Stimulated activated CD8-positive, alpha-beta memory T cell treated with anti-CD3 and anti-CD28 coated beads, Interleukin-2, amount 100 ng/mL, for 1 hour (primary cell): ENCODE data around the gene MYCL.
A peak's percentile ranks its signal among the peaks of the same experiment; 100 is the strongest.

ENCODE experiments used
- DNase-seq, 2 donors: peaks; one replicate each; pipeline ENCODE4 v3.0.0-alpha.2; 2020; ENCODE audit warnings: low read depth in 2 of 2

MYCL gene

DNA sequence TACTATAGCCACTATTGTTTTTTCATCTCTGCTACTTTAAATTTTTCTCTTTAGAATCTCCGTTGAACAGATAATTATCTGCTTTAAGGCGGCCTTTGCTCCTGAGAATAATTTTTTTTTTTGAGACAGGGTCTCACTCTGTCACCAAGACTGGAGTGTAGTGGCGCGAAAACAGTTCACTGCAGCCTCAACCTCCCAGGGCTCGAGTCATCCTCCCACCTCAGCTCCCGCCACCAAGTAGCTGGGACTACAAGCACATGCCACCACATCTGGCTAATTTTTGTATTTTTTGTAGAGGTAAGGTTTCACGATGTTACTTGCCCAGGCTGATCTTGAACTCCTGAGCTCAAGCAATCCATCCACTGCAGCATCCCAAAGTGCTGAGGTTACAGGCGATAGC lies 47.0 kb downstream of the MYCL start:
- no peak for DNase-seq

DNA sequence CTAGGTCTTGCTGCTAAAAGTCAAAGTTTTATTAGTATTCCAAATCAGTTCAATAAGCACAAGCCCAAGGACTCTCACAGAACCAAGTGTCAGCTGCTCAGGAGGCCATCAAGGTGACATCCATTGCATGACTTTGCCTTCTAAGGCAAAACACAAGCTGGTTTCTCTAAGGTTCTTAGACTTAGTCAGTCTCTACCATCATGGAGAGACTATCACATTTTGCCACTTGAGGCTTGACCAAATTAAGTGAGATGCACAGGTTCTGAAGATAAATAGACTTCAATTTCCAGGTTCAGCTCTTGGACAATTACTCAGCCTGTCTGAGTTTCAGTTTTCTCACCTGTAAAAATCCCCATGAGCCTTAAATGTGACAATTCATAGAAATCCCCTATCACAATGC lies 47.4 kb downstream of the MYCL start:
- no peak for DNase-seq

DNA sequence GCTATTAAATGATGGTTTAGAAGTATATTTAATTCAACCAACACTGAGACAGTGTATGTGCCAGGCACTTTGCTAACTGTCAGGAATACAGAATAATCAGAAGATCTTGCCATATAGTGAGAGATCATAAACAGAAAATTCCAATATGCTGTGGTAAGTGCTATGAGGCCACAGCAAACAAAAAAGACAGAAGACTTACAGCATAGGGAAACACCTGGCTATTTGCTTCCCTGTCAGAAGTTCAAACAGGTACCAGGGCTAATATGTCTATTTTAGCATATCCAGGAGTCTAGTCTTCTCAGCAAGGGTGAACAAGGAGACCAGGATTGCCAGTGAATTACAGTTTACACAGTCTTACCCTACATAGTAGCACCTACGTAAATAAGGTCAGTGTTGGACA lies 48.8 kb downstream of the MYCL start:
- no peak for DNase-seq

DNA sequence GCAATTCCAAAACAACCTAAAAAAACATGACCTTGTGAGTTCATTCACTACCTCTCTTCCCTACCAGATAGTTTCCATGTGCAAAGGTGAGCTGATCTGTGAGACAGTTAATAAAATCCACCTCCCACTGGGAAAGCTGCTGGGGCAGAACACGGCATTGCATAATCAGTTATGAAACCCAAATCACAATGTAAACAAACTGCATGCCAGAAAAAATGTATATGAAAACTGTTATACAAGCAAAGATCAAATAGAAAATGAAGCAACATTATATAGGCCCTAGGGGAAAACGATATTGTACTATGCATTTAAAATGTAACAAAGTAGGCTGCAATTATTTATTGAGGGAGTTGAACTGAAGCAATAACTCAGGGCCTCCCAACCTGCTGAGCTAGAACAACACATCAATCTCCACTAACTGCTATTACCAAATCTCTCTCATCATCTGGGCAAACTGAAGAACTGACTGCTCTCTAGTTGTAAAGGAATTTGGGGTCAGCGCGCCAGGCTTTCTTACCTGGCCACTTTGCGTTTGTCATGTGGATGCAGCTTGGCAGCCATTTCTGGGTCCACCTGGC lies 49.4 kb downstream of the MYCL start:
- no peak for DNase-seq

DNA sequence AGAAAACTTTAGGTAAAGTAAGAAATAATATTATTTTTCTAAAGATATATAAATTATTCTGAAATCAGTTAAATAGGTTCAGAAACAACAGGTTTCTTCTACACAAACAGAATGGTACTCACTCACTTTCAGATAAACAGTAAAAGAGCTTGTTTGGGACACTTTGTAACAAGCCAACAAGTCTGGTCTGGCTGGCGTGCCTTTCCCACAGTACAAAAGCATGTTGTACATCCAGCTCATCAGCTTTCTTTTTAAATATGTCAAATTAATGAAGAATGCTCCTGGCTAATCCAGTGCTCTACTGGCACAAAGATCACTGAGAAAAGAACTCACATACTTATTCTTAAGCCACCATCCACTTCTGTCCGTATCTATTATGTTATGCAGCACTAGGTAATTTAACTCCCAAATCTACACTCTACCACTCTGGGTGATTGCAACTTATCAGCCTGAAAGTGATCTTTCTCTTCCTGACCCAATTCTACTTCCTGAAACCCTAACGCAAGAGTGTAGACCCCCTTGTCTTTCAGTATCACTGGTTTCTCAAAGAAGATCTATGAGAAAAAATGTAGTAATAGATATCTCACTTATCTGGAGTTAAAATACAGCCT lies 51.0 kb downstream of the MYCL start:
- no peak for DNase-seq

DNA sequence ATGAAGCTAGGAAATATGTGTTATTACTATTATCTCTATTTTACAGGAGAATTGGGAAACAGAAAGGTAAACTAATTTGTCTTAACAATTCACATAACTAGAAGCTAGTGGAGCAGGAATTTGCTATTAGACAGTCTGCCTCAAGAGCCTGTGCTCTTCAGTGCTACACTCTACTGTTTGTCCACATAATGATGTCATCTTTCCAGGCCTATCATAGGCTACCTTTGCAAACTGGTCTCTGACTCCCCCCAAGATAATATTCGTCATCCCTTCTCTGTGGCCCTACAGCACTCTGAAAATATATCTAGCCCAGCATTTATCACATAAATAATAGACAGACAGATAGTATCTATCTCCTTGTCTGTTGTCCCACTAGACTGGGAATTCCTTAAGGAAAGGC lies 52.5 kb downstream of the MYCL start:
- DNase-seq, result no peak

DNA sequence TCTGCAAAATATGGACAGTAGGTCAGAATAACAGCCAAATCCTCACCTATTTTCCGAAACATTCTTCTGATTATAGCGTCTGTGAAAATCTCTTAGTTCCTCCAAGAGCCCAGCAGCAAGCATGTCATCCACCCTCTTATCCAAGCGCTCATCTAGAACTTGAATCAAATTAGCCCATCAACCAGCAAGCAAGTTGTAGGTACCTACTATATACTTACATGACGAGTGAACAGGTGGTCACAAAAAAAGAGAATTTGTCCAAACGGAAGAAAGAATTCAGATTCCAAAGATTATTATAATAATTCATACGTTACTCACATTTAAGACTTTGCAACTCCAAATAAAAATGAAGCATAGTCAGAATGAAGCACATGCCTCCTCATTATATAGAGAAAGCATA lies 53.8 kb downstream of the MYCL start:
- DNase-seq, result no peak

DNA sequence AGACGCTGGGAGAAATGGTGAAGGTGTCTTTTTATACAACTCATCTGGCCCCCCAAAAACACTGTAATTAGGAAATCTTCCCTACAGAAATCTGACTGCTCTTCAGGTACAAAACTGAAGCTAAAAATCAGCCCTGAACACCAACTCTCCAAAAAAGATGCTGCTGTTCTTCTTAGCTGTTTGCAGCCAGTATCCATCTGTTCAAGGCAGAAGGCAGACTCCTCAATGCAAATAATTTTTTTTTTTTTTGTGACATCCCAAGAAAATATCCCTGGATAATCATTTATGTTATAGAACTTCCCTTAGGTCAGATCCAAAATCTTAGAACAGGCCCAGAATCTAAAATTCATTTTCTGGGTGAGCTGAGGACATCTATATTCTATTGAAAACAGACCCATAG lies 54.9 kb downstream of the MYCL start:
- DNase-seq, result no peak

DNA sequence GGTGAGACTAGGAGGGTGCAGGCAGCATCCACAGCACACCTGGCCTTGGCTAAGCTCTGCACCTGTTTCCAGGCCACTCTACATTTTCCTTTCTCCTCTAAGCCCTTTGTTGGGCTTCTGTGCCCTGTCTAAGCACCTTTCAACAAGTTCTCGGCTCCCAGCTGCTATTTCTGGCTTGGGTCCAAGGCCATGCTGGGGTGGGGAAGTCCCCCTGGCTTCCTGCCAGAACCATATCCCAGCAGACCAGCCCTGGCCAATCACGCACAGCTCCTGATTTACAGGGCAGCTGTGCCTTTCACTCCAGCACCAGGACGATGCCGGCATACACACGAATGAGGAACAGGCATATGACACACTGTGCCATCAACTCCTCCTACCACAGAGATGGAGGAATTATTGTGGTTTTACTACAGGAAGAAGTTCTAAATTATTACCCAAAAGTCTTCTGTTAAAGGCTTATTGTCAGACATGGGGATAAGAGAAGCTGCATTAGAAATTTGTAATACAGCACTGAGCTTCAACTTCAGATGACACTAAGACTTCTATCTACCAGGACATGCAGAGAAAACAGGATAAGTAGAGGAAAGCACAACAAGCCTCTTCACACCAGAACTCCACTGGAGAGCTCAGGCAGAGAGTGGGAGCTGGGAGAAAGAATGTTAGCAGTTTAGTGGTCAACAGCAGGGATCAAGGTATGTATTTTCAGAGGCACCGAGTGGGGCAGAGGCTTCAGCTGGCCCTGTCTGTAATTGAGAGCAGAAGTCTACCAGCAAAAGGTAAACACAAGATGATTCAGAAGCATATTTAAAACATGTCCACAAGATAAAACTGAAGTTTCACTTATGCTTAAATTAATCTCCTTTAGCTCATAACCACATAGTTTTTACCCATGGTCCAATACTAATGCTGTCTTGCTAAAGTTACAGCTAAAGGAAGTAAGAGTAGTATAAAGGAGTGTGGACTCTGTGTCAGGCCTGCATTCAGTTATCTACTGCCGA lies 55.8 kb downstream of the MYCL start:
- DNase-seq, result peak; percentile 37 to 54
